K562 (cell line): ENCODE data around the gene ZNF81. TPM values are rescaled to one million over a fixed set of nuclear protein-coding genes. Genes with fewer than 3 reads are reported as not detected.

Source experiments
- ATAC-seq: fragments of 200-7000 bp; cut with Tn5 transposase; 3 replicates; pipeline ENCODE4 v1.9.1; 2020; ENCODE audit warnings: moderate library complexity
- BruUV-seq: library from RNA; stranded (reverse); fragments of 400-500 nt; replicated peaks from 2 replicates; lab custom pipeline; 2021; lab: Mats Ljungman, UMichigan
- CTCF ChIA-PET: fragments of 300-600 bp; formaldehyde crosslinking; extraction: SDS; loops from one replicate; lab custom pipeline; 2021; ENCODE audit warnings: low intra/inter-chr PET ratio; lab: Yijun Ruan, JAX
- POLR2A ChIA-PET: fragments of 300-600, 350-650 bp; sonication (Branson Sonifier 250); formaldehyde crosslinking; extraction: SDS; loops from one replicate; lab custom pipeline; 2021; ENCODE audit warnings: antibody characterized with exemption, inconsistent platforms; lab: Yijun Ruan, JAX
- DNase-seq, 4 experiments: peaks; one replicate each; pipeline versions ENCODE4 v3.0.0 to v3.0.0-alpha.2; 2011 to 2018; ENCODE audit warnings: low spot score in 3 of 4, mixed read lengths in 3 of 4; ENCODE audit errors: extremely low read depth in 1 of 4
- FAIRE-seq: peaks from 2 replicates; lab custom pipeline; 2011; peaks lifted over from hg19 to GRCh38; lab: Jason Lieb, UNC
- H2AFZ ChIP-seq: 2 replicates; pipeline ENCODE4 v1.6.0; 2011; ENCODE audit warnings: low read depth, low read length, control low read depth, inconsistent platforms
- H3K27ac ChIP-seq: fragments of 200-600 bp; 3 replicates; pipeline ENCODE4 v1.8.0; 2011; ENCODE audit warnings: low read depth, mild to moderate bottlenecking, control low read depth, inconsistent platforms, low read length, moderate library complexity, mixed read lengths; ENCODE audit errors: extremely low read depth
- H3K27me3 ChIP-seq, 2 experiments: fragments of 300-600 bp in 1 of 2; 2 replicates in 1 of 2; 3 replicates in 1 of 2; pipeline versions ENCODE4 v1.6.0 to v1.8.0; 2011; ENCODE audit warnings: inconsistent platforms in 2 of 2, low read length in 2 of 2, mild to moderate bottlenecking in 1 of 2, mixed read lengths in 1 of 2, moderate library complexity in 1 of 2; ENCODE audit not compliant: control insufficient read depth in 2 of 2, insufficient read depth in 2 of 2
- H3K36me3 ChIP-seq: fragments of 300-600 bp; 3 replicates; pipeline ENCODE4 v1.8.0; 2011; ENCODE audit warnings: mild to moderate bottlenecking, low read length, inconsistent platforms; ENCODE audit not compliant: control insufficient read depth, insufficient read depth
- H3K4me1 ChIP-seq, 2 experiments: fragments of 200-600 bp in 1 of 2; replicated peaks in 1 of 2; 2 replicates in 1 of 2; 3 replicates in 1 of 2; pipeline versions ENCODE4 v1.5.1 to v1.8.0; 2011; ENCODE audit warnings: inconsistent platforms in 2 of 2, low read length in 2 of 2, mild to moderate bottlenecking in 1 of 2, mixed read lengths in 1 of 2, moderate library complexity in 1 of 2; ENCODE audit not compliant: control insufficient read depth in 2 of 2, insufficient read depth in 2 of 2
- H3K4me2 ChIP-seq: 2 replicates; pipeline ENCODE4 v1.6.1; 2011; ENCODE audit warnings: low read length, control low read depth, inconsistent platforms, mixed read lengths; ENCODE audit not compliant: insufficient read depth
- H3K4me3 ChIP-seq: fragments of 200-600 bp; sonication (generic), shearing (Covaris generic); 2 replicates; pipeline ENCODE4 v1.5.1; 2016; ENCODE audit warnings: control low read depth, inconsistent platforms
- H3K79me2 ChIP-seq: fragments of 200-600 bp; 3 replicates; pipeline ENCODE4 v1.8.0; 2011; ENCODE audit warnings: low read length, inconsistent platforms; ENCODE audit not compliant: control insufficient read depth, insufficient read depth
- H3K9ac ChIP-seq, 2 experiments: 2 replicates each; pipeline versions ENCODE4 v1.6.0 to v1.6.1; 2011; ENCODE audit warnings: low read depth in 2 of 2, low read length in 2 of 2, control low read depth in 1 of 2, inconsistent platforms in 1 of 2, mild to moderate bottlenecking in 1 of 2, mixed read lengths in 1 of 2; ENCODE audit not compliant: insufficient read depth in 1 of 2
- H3K9me1 ChIP-seq: one replicate; pipeline ENCODE4 v1.6.0; 2011; ENCODE audit warnings: inconsistent platforms, mild to moderate bottlenecking, low read length, moderate library complexity; ENCODE audit not compliant: control insufficient read depth, insufficient read depth
- H3K9me3 ChIP-seq: replicated peaks from 2 replicates; pipeline ENCODE4 v1.5.1; 2011; ENCODE audit warnings: low read depth, low read length, inconsistent platforms; ENCODE audit not compliant: control insufficient read depth, insufficient read depth
- H4K20me1 ChIP-seq: replicated peaks from 2 replicates; pipeline ENCODE4 v1.6.1; 2011; ENCODE audit warnings: low read length, inconsistent platforms, mixed read lengths; ENCODE audit not compliant: control insufficient read depth, insufficient read depth
- CEBPB ChIP-seq: fragments of 450-650 bp; IDR thresholded peaks from 2 replicates; pipeline ENCODE4 v1.6.1; 2016; ENCODE audit warnings: missing genetic modification characterization, missing compliant biosample characterization
- CTBP1 ChIP-seq: fragments of 450-650 bp; IDR thresholded peaks from 2 replicates; pipeline ENCODE4 v1.6.1; 2016; ENCODE audit warnings: borderline replicate concordance
- EHMT2 ChIP-seq: fragments of 450-650 bp; IDR thresholded peaks from 2 replicates; pipeline ENCODE4 v1.6.1; 2018; ENCODE audit warnings: antibody characterized with exemption
- HNRNPH1 ChIP-seq: fragments of 200-400 bp; formaldehyde crosslinking; optimal IDR thresholded peaks from 2 replicates; pipeline ENCODE3; 2017; ENCODE audit warnings: low read depth, mild to moderate bottlenecking, low read length, moderate library complexity
- POLR3G ChIP-seq: IDR thresholded peaks from 2 replicates; pipeline ENCODE4 v1.6.1; 2011; ENCODE audit not compliant: insufficient read length, insufficient replicate concordance; ENCODE audit errors: extremely low read depth
- TAF9B ChIP-seq: fragments of 450-650 bp; IDR thresholded peaks from 2 replicates; pipeline ENCODE4 v1.6.1; 2018; ENCODE audit warnings: mild to moderate bottlenecking; ENCODE audit not compliant: partially characterized antibody
- U2AF1 ChIP-seq: fragments of 200-400 bp; formaldehyde crosslinking; optimal IDR thresholded peaks from 2 replicates; pipeline ENCODE3; 2017; ENCODE audit warnings: mild to moderate bottlenecking, low read depth, low read length, moderate library complexity
- ZNF146 ChIP-seq: IDR thresholded peaks from one replicate; pipeline ENCODE4 v1.6.1; 2018; ENCODE audit warnings: missing compliant biosample characterization; ENCODE audit not compliant: unreplicated experiment
- ZNF197 ChIP-seq: fragments of 200-800 bp; sonication (Bioruptor generic); IDR thresholded peaks from 2 replicates; pipeline ENCODE4 v1.6.1; 2016; ENCODE audit warnings: low read depth, missing genetic modification characterization, missing compliant biosample characterization
- ZNF274 ChIP-seq: IDR thresholded peaks from 2 replicates; pipeline ENCODE4 v1.6.1; 2011; ENCODE audit warnings: low read depth, mild to moderate bottlenecking, low read length, moderate library complexity, borderline replicate concordance
- ZNF695 ChIP-seq: fragments of 450-650 bp; formaldehyde crosslinking; IDR thresholded peaks from 2 replicates; pipeline ENCODE4 v1.4.0; 2020; ENCODE audit warnings: mild to moderate bottlenecking, moderate library complexity
- ZNF707 ChIP-seq: fragments of 250-450 bp; sonication (Bioruptor Pico); conservative IDR thresholded peaks from 2 replicates; pipeline ENCODE4 v1.8.0; 2022; ENCODE audit warnings: inconsistent platforms, mild to moderate bottlenecking, moderate library complexity
- WGBS: fragments of 100-300 bp; shearing (Covaris generic); methylation state at CpG from one replicate; pipeline ENCODE4 v1.1.6; 2016; ENCODE audit warnings: low coverage, mixed read lengths; ENCODE audit not compliant: insufficient coverage; ENCODE audit errors: missing lambda C conversion rate; 5-methylcytosine and 5-hydroxymethylcytosine counted together
- in situ Hi-C: fragments of 300-500 bp; cut with MboI; formaldehyde crosslinking; loops from 4 replicates; pipeline ENCODE4 v1.15.0; 2018; ENCODE audit warnings: inconsistent platforms, mixed read lengths
- intact Hi-C: fragments of 100-400 bp; cut with micrococcal nuclease; formaldehyde crosslinking; loops from 2 replicates; pipeline ENCODE4 v1.14.2; 2022
- polyA plus RNA-seq, 8 experiments: library from polyadenylated mRNA; depleted of rRNA in 4 of 8; stranded (reverse) in 5 of 8; unstranded in 3 of 8; fragments of >200 nt; fragmentation: Nextera tagmentation in 2 of 8; fragmentation: Illumina TruSeq in 1 of 8; extraction: Ambion mirVana in 2 of 8; extraction: Trizol in 1 of 8; gene quantifications; 2 replicates each; pipeline versions ENCODE4 v1.2.1 to v1.2.3, GENCODE V29; 2011 to 2014; ENCODE audit warnings: inconsistent platforms in 1 of 8, missing spikeins in 1 of 8
- total RNA-seq, 7 experiments: library from RNA; depleted of rRNA in 6 of 7; stranded (reverse); fragments of >200 nt in 6 of 7; fragmentation: Illumina TruSeq in 2 of 7; extraction: Trizol in 2 of 7; gene quantifications; 2 replicates each; pipeline versions ENCODE4 v1.2.1 to v1.2.3, GENCODE V29; 2011 to 2021; ENCODE audit warnings: low replicate concordance in 1 of 7
- TF ChIP-seq, protein P1 (sequence below): fragments of 450-650 bp; formaldehyde crosslinking; IDR thresholded peaks from 2 replicates; pipeline ENCODE4 v1.4.0; 2022; ENCODE audit warnings: missing genetic modification characterization
- TF ChIP-seq, protein P2 (sequence below), 2 experiments: IDR thresholded peaks; 2 replicates each; pipeline ENCODE4 v1.6.1; 2011; ENCODE audit warnings: borderline replicate concordance in 1 of 2, control low read depth in 1 of 2, low read depth in 1 of 2, low read length in 1 of 2, mild to moderate bottlenecking in 1 of 2, mixed read lengths in 1 of 2, moderate library complexity in 1 of 2; ENCODE audit not compliant: insufficient read depth in 1 of 2, insufficient read length in 1 of 2, poor library complexity in 1 of 2, severe bottlenecking in 1 of 2; ENCODE audit errors: extremely low read depth in 1 of 2
- TF ChIP-seq, protein P3 (sequence below): sonication (generic); formaldehyde crosslinking; IDR thresholded peaks from 2 replicates; pipeline ENCODE4 v1.8.1; 2023; ENCODE audit warnings: mild to moderate bottlenecking, missing genetic modification reagents
- TF ChIP-seq, protein P4 (sequence below): sonication (generic); formaldehyde crosslinking; IDR thresholded peaks from 2 replicates; pipeline ENCODE4 v1.8.0; 2022; ENCODE audit warnings: mild to moderate bottlenecking, missing genetic modification reagents

The ZNF81 gene
- total and polyA plus RNA-seq, 9 of the 15 experiments (the other 6 are each of a cell fraction or from before 2014, with no cell fraction given): 2.4 to 9.6 (median 4.9) TPM

DNA sequence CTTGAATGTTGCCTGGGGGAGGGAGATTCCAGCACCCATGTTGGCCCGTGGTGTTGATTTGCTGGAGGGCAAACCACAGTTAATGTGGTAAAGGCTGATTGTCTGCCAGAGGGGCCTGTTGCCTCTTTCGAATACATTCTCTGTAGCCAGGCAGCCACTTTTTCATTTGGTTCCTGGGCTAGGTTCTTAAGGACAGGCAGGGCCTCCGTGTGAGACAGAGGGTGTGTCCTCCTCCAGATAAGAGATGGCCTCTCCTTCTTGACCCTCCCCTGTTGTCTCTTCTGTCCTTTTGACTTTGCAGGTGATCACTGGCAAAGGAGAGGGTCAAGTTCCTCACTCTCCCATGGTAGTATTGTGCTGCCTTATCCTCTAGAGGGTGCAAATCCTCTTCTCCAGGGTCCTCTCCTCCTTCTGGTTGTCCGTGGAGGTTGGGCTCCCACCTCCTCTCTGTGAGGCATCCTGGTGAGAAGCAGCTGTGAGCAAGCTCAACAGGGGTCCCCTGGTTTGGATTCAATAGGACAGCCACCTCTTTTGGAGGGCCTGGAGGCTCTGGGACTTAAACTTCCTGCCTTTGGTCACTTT, 122.2 kb downstream of the ZNF81 start (continued):
- TF ChIP-seq, protein P1, sequence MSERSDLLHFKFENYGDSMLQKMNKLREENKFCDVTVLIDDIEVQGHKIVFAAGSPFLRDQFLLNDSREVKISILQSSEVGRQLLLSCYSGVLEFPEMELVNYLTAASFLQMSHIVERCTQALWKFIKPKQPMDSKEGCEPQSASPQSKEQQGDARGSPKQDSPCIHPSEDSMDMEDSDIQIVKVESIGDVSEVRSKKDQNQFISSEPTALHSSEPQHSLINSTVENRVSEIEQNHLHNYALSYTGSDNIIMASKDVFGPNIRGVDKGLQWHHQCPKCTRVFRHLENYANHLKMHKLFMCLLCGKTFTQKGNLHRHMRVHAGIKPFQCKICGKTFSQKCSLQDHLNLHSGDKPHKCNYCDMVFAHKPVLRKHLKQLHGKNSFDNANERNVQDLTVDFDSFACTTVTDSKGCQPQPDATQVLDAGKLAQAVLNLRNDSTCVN (CRISPR knock-in tag): no peak
- TF ChIP-seq ZNF274: no peak

DNA sequence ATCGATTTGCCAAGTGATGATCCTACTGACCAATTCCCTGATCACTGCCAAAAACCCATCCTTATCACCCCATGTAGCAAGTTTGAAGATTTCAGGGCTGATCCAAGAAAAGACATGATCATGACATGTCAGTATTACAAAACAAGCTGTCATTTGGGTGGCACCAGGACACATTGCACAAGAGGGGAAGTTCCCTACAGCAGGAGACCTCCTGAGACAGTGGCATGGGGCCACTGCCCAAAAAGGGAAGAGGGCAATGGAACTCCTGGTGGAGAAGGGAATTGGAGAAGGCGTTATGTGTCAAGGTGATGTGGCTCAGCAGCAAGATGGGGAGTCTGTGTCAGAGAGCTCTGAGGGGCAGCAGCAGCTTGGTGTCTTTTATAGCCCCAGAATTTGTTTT, 123.7 kb downstream of the ZNF81 start:
- ATAC-seq: no peak
- Histone ChIP-seq H3K4me3 (no peak overlapping the region), H3K4me1 (no peaks in the 10 kb centered on the region; a peak in 2 of 5 replicates), H3K36me3 (no peaks in the 10 kb centered on the region), H3K4me2 (no peak overlapping the region), H3K9me1 (no peaks in the 10 kb centered on the region), H3K9me3 (no peaks in the 10 kb centered on the region), H3K27me3 (peaks cover 0 to 8% of the 10 kb centered on the region in 2 experiments; a peak in 2 of 5 replicates), H2AFZ (no peak overlapping the region), H3K9ac (no peak overlapping the region), H3K27ac (no peak overlapping the region), H3K79me2 (no peaks in the 10 kb centered on the region), H4K20me1 (no peaks in the 10 kb centered on the region)
- 0% methylated on average over 2 of the region's 2 CpGs for WGBS
- no peak for DNase-seq
- FAIRE-seq: no peak
- POLR2A ChIA-PET: interaction anchor here (0.6 kb wide), 1 partner anchor 12 kb away, joined by 3 read pairs; no protein-coding TSS in a partner anchor
- CTCF ChIA-PET: no interaction called here
- intact Hi-C loops (no loop called here), in situ Hi-C loops (no loop called here)
- BruUV-seq: no TSS peak
- no peak for TF ChIP-seq CTBP1
- TF ChIP-seq ZNF695 (CRISPR knock-in tag): no peak
- no peak for TF ChIP-seq U2AF1
- TF ChIP-seq ZNF146 (CRISPR knock-in tag): no peak
- TF ChIP-seq ZNF197 (CRISPR knock-in tag): no peak
- no peak for TF ChIP-seq CEBPB (tag)
- TF ChIP-seq, protein P2, sequence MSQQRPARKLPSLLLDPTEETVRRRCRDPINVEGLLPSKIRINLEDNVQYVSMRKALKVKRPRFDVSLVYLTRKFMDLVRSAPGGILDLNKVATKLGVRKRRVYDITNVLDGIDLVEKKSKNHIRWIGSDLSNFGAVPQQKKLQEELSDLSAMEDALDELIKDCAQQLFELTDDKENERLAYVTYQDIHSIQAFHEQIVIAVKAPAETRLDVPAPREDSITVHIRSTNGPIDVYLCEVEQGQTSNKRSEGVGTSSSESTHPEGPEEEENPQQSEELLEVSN (IDR thresholded peaks at IDR 0.05; ENCODE audit: borderline replicate concordance in 1 of 2, extremely low read depth in 1 of 2, insufficient read depth in 1 of 2, insufficient read length in 1 of 2, low read depth in 1 of 2, low read length in 1 of 2, poor library complexity in 1 of 2, severe bottlenecking in 1 of 2): no peak
- TF ChIP-seq ZNF707 (CRISPR knock-in tag): no peak
- no peak for TF ChIP-seq POLR3G
- TF ChIP-seq, protein P3, sequence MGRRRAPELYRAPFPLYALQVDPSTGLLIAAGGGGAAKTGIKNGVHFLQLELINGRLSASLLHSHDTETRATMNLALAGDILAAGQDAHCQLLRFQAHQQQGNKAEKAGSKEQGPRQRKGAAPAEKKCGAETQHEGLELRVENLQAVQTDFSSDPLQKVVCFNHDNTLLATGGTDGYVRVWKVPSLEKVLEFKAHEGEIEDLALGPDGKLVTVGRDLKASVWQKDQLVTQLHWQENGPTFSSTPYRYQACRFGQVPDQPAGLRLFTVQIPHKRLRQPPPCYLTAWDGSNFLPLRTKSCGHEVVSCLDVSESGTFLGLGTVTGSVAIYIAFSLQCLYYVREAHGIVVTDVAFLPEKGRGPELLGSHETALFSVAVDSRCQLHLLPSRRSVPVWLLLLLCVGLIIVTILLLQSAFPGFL (CRISPR knock-in tag): no peak
- no peak for TF ChIP-seq EHMT2
- TF ChIP-seq, protein P4, sequence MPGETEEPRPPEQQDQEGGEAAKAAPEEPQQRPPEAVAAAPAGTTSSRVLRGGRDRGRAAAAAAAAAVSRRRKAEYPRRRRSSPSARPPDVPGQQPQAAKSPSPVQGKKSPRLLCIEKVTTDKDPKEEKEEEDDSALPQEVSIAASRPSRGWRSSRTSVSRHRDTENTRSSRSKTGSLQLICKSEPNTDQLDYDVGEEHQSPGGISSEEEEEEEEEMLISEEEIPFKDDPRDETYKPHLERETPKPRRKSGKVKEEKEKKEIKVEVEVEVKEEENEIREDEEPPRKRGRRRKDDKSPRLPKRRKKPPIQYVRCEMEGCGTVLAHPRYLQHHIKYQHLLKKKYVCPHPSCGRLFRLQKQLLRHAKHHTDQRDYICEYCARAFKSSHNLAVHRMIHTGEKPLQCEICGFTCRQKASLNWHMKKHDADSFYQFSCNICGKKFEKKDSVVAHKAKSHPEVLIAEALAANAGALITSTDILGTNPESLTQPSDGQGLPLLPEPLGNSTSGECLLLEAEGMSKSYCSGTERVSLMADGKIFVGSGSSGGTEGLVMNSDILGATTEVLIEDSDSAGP: no peak
- no peak for TF ChIP-seq TAF9B
- TF ChIP-seq HNRNPH1: no peak
